MM.1S (cell line): ENCODE results near the gene ATAD3C.

Source experiments
- EZH2phosphoT487 ChIP-seq: fragments of 300-600 bp; sonication (generic); IDR thresholded peaks from 2 replicates; pipeline ENCODE4 v1.6.1; 2018; ENCODE audit warnings: antibody characterized with exemption, low read length
- TF ChIP-seq, protein P1 (sequence below): fragments of 300-600 bp; sonication (generic); IDR thresholded peaks from 2 replicates; pipeline ENCODE4 v1.5.1; 2016; ENCODE audit warnings: antibody characterized with exemption, low read length, mixed read lengths

DNA sequence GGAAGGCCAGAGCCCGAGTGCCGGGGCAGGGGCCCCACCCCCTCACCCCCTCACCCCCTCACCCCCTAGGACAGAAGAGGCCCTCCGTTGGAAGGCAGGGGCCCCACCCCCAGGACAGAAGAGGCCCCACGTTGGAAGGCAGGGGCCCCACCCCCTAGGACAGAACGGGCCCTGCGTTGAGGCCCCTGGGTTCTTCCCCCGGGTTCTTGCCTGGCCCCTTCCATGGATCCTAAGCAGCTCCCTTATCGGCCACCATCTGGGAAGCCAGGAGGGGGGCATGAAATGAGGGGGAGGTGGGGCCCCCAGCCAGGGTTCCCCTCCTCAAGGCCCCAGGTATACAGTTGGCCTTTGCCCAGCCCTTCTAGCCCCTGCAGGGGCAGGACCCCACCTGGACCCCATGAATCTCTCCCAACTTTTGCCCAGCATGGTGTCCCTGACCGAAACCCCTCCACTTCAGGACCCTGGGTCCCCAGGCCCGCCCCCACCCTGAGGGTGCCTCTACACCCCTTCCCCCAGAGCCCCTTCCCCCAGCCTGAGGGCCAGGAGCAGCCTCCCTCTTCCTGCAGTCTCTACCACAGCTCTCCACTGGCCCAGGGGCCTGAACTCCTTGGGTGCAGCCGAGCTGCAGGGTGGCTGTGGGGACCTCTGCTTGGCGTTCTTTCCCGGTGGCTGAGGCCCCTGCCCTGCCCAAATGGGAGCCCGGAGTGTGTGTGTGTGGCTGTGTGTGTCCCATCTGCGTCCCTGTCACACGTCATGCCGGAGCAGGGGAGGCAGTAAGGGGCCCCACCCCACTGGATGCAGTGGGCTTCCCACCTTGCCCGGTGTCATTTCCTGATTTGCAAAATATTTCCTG is 18.3 kb upstream of the ATAD3C start:
- TF ChIP-seq, protein P1, sequence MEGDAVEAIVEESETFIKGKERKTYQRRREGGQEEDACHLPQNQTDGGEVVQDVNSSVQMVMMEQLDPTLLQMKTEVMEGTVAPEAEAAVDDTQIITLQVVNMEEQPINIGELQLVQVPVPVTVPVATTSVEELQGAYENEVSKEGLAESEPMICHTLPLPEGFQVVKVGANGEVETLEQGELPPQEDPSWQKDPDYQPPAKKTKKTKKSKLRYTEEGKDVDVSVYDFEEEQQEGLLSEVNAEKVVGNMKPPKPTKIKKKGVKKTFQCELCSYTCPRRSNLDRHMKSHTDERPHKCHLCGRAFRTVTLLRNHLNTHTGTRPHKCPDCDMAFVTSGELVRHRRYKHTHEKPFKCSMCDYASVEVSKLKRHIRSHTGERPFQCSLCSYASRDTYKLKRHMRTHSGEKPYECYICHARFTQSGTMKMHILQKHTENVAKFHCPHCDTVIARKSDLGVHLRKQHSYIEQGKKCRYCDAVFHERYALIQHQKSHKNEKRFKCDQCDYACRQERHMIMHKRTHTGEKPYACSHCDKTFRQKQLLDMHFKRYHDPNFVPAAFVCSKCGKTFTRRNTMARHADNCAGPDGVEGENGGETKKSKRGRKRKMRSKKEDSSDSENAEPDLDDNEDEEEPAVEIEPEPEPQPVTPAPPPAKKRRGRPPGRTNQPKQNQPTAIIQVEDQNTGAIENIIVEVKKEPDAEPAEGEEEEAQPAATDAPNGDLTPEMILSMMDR = no peak
- TF ChIP-seq EZH2phosphoT487 = no peak
